ENCODE measurements around the gene TM9SF4.
A peak's percentile ranks its signal among the peaks of the same experiment; 100 is the strongest.
"Not testable (repeated sequence)": the region's sequence is repeated elsewhere in the genome, so short reads cannot be mapped to it uniquely, and the experiment has no call there.

Gene TM9SF4

DNA sequence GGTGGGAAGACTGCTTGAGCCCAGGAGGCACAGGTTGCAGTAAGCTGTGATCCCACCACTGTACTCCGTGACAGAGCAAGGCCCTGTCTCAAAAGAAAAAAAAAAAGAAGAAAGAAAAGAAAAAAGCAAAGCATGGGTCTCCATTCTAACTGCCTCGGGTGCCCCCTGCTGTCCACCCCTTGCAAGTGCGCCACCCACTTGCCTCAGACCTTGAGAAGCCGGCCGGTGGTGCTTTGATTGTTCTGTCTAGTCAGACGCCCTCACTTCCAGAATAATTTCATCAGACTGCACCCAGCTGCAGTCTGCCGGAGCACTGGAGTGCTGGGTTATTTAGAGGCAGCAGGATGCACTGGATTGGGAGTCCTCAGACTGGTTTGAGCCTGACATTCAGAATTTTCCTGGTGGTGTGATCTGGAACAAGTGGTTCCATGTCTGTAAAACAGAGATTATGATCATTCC is 17.6 kb upstream of the TM9SF4 start:
- DNase-seq: peak; percentile 65

DNA sequence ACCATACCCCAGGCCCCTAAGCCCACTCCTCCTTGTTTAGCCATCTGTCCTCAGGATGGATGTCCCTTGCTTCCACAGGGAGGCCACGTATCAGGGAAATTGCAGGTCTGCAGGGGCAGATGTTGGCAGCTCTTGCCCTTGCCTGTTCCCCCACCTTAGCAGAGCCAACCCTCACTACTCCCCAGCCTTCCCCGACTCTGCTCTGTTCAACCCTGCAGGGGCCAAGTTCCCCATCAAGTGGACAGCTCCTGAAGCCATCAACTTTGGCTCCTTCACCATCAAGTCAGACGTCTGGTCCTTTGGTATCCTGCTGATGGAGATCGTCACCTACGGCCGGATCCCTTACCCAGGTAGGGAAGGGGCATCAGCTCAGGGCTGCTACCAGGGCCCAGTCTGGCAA is 10.7 kb upstream of the TM9SF4 start:
- DNase-seq: no peak

DNA sequence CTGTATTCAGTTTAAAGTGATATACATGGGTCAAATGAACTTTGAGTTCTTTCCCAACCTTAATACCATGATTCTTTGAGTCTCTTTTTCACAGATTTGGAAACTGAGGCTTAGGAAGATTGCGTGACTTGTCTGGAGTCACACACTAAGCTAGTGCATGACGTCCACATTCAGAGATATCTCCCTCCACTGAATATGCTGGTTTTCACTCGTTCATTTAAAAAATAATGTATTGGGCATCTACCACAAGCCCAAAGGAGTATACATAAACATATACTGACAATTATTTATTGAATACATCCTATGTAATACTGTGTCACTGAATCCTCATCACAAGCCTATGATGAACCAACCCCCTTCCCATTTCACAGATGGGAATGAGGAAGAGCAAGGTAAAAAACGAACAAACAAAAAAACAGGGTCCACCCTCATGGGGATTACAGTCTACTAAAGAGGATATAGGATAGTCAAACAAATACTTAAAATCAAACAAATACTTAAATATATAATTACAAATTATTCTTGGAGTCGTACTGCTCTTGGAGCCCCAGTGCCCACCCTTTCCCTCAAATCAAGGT is 611 bp upstream of the TM9SF4 start:
- no peak for DNase-seq

DNA sequence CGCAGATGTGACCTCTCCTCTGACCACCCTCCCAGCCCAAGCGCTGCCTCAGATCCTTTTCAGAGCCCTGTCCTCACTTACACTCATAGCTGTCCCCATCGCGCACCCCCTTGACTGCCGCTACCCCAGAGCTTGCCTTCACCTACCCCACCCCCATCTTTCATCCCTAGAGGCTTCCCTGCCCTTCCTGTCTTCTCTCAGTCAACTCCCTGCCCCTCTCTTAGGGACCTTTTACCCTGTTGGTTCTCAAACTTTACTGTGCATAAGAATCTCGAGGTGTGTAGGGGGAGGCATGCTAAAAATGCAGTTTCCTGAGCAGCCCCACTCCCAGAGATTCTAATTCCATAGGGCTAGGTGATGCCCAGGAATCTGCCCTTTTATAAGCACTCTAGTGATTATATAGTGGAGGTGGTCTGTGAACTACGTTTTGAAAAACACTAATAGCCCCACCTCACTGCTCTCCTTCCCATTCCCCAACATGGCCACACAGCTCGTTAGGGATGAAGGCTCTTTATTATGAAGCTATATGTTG is 725 bp downstream of the TM9SF4 start:
- DNase-seq: no peak

DNA sequence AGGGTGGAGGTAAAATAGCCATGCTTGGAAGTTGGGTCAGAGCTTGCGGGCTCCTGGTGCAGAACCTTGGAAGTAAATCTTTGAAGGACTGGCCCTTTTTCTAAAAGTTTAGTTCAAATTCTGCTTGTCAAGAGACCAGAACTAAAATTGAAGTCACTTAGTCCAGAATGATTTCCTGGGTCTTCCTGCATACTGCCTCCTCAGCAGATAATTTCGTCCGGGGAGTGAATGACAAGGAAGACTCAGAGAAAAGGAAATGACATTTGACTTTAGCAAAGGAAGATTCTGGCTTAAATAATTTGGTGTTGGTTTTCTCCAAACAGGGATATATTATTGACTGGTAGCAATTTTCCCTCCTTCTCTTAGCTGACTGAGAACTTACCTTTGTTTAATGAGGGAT is 1.2 kb downstream of the TM9SF4 start:
- DNase-seq: no peak

DNA sequence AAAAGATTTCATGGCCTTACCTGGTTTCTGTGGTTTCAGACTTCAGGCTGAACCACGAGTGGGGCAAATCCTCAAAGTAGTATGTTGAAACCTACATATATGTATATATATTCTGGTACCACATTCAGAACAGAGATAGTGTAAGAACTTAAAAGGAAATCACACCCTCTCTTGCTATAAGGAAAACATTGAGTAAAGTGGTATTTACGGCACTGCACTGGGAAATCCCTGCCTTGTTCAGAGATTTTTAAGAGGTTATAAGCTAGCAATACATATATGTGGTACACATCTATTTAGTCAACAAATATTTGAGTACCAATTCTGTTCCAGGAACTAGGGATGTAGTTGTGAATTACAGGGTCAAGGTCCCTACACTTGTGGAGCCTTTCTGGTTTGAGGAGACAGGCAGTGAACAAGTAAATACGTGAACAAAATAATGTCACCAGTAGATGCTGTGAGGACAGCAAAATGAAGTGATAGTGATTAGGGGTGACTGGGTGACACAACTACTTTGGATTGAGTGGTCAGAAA is 1.7 kb downstream of the TM9SF4 start:
- no peak for DNase-seq

DNA sequence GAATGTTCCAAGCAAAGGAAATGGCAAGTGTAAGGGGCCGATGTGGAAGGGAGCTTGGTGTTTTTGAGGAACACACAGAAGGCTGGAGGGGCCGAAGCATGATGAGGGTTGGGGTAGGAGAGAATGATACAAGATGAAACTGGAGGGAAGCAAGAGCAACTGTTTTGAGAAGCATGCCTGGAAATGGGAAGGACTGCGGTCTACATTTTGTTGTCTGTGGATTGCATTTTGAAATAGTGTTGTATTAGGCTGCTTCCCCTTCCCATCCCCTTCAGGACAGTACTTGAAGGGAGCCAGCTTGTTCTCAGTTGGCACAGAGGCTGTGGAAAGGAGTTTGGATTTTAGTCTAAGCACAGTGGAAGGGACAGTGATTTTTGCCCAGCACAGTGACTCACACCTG is 2.2 kb downstream of the TM9SF4 start:
- no peak for DNase-seq

DNA sequence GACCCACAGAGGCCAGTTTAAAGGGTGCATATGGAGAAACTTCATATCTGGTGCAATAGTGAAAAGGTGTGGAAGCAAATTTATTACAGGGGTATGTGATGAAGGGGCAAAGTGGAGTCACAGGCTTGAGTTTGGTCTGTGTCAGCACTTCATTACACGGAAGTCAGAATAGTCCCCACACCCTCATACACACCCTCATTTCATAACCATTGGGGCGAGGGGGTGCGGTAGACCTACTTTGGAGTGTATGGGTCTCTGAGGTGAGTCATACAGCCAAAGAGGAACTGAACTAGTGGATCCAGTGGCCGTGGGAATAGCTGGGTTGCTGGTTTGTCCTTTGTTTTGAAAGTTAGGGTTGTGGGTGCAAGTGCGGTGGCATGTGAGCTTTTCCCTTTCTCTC is 3.3 kb downstream of the TM9SF4 start:
- DNase-seq: peak; percentile 2

DNA sequence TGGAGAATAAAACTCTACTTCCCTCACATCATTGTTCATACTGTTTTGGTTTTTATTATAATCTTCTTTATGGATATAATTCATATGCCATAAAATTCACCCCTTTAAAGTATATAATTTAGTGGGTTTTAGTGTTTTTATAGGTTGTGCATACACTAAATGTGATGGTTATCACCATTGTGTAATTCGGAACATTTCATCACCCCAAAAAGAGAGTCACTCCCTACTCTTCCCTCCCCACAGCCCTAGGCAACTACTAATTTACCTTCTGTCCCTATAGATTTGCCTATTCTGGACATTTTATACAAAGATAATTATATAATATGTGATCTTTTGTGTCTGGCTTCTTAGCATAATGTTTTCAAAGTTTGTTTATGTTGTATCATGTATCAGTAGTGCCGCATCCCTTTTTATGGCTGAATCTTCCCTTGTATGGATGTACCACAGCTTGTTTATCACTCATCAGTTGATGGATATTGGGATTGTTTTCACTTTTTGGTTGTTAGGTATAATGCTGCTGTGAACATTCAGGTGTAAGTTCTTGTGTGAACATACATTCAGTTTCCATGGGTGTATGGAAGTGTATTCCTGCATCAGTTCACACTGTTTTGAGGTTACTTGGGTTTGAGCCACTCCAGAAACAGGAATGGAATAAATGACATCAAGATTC is 4.2 kb downstream of the TM9SF4 start:
- no peak for DNase-seq

DNA sequence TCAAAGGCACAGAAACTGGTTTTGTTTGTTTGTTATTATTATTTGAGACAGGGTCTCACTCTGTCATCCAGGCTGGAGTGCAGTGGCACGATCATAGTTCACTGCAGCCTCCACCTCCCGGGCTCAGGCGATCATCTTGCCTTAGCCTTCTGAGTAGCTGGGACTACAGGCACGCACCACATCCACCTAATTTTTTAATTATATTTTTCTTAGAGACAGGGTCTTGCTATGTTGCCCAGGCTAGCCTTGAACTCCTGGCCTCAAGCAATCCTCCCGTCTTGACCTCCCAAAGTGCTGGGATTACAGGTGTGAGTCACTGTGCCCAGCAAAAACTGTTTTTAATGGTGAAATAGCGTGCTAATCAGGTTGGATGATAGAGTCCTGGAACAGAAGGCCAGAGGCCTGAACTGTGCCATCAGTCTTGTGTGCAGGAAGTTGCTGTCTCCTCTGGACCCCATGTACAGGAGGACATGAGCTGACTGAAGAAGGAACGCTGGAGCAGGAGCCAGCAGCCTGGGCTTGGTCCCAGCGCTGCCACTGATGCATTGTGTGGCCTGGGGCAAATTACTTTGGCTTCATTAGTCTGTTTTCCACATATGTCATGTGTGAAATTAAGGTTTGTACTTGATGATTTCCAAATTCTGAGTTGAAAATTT is 4.9 kb downstream of the TM9SF4 start:
- no peak for DNase-seq

DNA sequence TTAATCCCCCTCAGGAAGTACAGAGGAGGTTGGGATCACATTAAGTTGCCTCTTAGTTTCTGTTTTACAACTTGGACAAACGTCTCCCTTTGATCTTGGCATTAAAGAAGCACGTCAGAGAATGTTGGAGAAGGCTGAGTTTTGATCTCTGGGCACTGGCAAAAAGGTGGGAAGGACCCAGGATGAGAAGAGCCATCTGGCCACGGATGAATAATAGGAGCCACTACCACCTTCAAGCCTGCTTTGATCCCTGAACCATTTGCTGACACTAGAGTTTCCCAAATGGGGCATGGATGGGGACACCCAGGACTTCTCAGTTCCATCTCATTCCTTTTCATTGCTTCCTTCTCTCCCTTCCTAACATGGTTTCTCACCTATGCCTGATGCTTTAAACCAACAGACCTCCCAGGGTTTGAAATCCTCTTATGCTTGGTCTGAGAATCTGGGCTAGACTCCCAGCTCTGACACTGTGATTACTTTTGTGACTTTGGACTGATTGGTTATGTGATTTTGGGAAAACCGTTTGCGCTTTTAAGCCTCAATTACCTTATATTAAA is 5.8 kb downstream of the TM9SF4 start:
- no peak for DNase-seq

DNA sequence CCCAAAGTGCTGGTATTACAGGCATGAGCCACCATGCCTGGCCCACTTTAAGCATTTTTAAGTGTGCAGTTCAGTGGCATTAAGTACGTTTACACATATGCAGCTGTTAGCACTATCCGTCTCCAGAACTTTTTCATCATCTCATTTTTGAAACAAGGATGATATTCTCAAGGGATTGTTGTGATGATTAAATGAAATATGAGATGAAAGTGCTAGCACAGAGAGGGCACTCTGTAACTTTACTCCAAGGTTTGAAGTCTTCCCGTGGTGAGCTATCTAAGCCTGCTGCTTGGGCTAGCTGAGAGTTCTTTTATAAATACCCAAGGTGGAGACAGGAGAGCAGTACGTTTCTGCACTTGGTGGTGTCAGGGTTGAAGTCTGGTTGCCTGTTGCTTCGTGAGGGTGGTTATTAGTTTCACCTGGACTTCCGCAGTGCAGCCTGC is 6.6 kb downstream of the TM9SF4 start:
- no peak for DNase-seq

DNA sequence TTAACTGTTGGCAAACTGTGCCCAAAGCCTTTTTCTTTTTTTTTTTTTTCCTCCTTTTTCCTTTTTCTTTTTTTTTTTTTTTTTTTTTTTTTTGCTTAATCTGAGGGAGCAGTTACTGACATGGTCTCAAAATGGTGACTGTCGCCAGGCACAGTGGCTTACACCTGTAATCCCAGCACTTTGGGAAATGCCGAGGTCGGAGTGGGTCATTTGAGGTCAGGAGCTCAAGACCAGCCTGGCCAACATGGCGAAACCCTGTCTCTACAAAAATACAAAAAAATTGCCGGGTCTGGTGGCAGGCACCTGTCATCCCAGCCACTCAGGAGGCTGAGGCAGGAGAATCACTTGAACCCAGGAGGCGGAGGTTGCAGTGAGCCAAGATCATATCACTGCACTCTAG is 7.3 kb downstream of the TM9SF4 start:
- not testable (repeated sequence) for DNase-seq

DNA sequence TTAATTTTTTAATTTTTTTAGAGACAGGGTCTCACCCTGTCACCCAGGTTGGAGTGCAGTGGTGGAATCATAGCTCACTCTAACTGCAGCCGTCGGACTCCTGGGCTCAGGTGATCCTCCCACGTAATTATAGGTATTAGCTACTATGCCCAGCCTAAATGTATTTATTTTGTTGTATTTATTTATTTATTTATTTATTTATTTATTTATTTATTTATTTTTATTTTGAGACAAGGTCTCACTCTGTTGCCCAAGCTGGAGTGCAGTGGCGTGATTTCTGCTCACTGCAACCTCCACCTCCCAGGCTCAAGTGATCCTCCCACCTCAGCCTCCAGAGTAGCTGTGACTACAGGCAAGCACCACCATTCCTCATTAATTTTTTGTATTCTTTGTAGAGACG is 8.9 kb downstream of the TM9SF4 start:
- not testable (repeated sequence) for DNase-seq

DNA sequence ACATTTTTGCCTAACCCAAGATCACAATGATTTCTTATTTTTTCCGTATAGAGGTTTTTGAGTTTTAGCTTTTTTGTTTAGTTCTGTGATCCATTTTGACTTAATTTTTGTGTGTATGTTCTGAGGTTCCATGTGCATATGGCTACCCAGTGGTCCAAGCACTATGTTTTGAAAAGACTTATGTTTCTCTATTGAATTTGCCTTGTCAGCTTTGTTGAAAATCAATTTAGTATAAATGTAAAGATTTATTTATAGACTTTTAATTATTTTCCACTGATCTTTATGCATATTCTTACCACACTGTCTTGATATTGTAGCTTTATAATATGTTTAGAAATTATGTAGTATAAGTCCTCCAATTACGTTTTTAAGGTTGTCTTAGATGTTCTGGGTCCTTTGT is 10.2 kb downstream of the TM9SF4 start:
- no peak for DNase-seq

DNA sequence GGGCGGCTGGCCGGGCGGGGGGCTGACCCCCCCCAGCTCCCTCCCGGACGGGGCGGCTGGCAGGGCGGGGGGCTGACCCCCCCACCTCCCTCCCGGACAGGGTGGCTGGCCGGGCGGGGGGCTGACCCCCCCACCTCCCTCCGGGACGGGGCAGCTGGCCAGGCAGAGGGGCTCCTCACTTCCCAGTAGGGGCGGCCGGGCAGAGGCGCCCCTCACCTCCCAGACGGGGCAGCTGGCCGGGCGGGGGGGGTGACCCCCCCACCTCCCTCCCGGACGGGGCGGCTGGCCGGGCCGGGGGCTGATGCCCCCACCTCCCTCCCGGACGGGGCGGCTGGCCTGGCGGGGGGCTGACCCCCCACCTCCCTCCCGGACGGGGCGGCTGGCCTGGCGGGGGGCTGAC is 12.4 kb downstream of the TM9SF4 start:
- DNase-seq: not testable (repeated sequence)

DNA sequence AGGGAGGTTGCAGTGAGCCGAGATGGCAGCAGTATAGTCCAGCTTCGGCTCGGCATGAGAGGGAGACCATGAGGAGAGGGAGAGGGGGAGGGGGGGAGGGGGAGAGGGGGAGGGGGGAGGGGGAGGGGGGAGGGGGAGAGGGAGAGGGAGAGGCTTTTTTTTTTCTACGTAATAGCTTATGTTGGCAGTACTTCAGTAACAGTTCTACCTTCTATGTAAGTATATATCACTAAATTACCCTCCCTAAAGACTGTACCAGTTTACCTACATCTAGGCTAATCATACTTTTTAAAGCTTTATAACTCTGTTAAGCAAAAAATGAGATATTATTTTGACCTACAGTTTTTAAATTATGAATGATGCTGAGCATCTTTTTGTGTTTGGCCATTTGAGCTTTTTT is 13.6 kb downstream of the TM9SF4 start:
- DNase-seq: no peak

DNA sequence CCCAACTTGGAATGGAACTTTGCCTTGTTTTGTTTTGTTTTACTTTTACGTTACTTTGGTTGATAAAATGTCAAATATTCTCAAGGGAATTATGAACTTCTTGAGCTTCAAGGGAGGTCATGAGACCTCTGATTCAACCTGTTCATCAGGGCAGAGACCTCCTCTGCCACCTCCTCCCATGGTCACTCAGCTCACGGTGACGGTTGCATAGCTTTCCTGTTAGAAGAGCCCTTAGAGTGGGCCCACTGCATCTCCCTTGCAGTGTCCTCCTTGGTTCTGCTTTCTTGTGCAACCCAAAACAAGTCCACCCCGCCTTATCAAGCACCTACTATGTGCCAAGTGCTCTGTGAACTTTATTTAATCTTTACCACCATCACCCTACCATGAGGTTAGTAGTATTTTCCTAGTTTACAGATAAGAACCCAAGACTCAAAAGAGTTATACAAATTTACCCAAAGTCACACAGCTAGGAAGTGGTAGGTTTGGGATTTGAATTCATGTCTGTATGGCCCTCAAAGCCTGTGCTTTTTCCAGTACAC is 15.5 kb downstream of the TM9SF4 start:
- no peak for DNase-seq

DNA sequence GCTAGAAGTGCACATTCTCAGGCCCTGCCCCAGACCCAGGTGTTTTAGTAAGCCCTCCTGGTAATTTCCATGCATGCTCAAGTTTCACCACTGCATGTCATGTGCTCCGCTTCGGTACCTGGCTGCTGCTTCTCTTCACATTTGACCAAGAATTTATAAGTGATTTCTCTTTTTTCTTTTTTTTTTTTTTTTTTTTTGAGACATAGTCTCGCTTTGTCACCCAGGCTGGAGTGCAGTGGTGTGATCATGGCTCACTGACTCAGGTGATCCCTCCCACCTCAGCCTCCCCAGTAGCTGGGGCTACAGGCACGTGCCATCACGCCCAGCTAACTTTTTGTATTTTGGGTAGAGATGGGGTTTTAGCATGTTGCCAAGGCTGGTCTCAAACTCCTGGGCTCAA is 16.0 kb downstream of the TM9SF4 start:
- no peak for DNase-seq

DNA sequence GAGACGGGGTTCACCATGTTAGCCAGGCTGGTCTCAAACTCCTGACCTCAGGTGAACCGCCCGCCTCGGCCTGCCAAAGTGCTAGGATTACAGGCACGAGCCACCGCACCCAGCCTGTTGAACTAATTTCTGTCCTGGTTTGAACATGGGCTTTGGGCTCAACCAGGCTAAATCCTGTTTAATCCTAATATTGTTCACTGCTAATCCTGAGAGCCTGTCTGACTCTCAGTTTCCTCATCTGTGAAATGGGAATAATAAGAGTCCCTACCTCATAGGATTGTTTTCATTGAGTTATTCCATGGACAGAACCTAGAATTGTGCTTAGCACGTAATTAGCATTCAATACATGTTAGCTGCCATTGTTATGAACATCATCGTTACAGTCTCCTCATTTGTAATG is 17.4 kb downstream of the TM9SF4 start:
- DNase-seq: no peak

DNA sequence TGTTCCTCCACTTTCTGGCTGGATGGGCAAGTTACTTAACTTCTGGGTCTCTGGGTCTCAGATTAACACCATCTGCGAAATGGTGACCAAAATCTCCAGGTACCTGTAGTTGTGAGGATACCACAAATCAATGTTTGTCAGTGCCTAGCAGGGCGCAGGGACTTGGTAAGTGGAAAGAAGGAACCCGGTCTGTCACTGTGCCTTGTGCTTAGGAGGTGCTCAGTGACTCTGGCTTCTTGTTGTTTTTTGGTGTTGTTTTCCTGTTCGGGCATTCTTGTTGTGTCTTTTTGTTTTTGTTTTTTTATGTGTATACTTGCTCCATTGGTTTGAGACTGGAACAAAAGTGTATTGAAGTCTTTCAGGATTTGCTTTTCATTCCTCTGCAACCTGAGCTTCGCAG is 17.8 kb downstream of the TM9SF4 start:
- DNase-seq: no peak

DNA sequence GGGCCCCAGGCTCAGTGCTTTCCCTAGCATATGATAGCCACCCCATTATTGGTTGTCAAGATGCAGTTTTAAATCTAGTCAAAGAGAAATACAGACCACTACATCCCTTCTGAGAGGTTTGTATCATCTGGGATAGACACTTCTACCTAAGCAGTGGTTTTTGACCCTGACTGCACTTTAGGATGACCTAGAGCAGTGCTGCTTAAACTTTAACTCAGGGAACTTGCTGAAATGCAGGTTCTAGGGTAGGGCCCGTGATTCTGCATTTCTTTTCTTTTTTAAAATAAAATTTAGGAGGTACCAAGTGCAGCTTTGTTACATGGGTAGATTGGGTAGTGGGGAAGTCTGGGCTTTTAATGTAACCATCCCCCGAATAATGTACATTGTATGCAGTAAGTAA is 18.7 kb downstream of the TM9SF4 start:
- no peak for DNase-seq

DNA sequence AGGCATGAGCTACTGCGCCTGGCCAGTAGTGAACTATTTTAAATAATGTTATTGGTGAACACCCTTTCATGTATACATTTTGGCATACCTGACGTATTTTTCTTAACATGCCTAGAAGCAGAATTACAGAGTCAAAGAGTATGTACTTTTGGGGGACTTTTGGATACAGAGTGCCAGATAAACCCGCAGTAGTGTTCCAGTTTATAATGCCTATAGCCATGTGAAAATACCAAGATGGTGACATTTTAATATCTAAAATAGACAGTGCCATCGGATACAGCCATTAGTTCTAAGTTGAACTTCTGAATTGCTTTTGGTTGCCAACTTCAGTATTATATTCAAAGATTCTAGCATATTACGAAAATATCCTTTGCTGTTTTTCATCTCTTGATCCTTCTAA is 20.3 kb downstream of the TM9SF4 start:
- no peak for DNase-seq

All from stimulated activated naive CD4-positive, alpha-beta T cell treated with Interleukin-2 at 50 U/mL for 16 hours (primary cell).